Thyroid gland (tissue), 4 donors: ENCODE data around the gene NEMF. TPM values are rescaled to one million over a fixed set of nuclear protein-coding genes. Genes with fewer than 3 reads are reported as not detected.
"Not testable (repeated sequence)": the region's sequence is repeated elsewhere in the genome, so short reads cannot be mapped to it uniquely, and the experiment has no call there.

Experiments
- DNase-seq, 2 donors: peaks; one replicate each; pipeline ENCODE4 v3.0.0-alpha.2; 2019
- H3K27ac ChIP-seq, 3 donors: fragments of 200-600 bp; sonication (generic); 1 replicate in 2 of 3; 2 replicates in 1 of 3; pipeline ENCODE4 v1.5.1; 2016 to 2019; ENCODE audit warnings: mild to moderate bottlenecking in 1 of 3, moderate library complexity in 1 of 3
- H3K27me3 ChIP-seq: fragments of 200-600 bp; sonication (generic); one replicate; pipeline ENCODE4 v1.5.1; 2019
- H3K36me3 ChIP-seq, 2 donors: fragments of 200-600 bp; sonication (generic); one replicate each; pipeline ENCODE4 v1.5.1; 2016 to 2019
- H3K4me1 ChIP-seq, 2 donors: fragments of 200-600 bp; sonication (generic); one replicate each; pipeline ENCODE4 v1.5.1; 2017 to 2019
- H3K4me3 ChIP-seq, 3 donors: fragments of 200-600 bp; sonication (generic); replicated peaks in 1 of 3; 1 replicate in 2 of 3; 2 replicates in 1 of 3; pipeline ENCODE4 v1.5.1; 2016; ENCODE audit warnings: mild to moderate bottlenecking in 1 of 3
- H3K9me3 ChIP-seq: fragments of 200-600 bp; sonication (generic); one replicate; pipeline ENCODE4 v1.5.1; 2017
- POLR2A ChIP-seq, 2 donors: fragments of 450-650 bp; IDR thresholded peaks; one replicate each; pipeline ENCODE4 v1.6.1; 2017; ENCODE audit warnings: antibody characterized with exemption in 2 of 2, mild to moderate bottlenecking in 2 of 2, moderate library complexity in 1 of 2
- WGBS, 2 donors: methylation state at CpG; one replicate each; pipeline ENCODE4 v1.1.5; 2017; 5-methylcytosine and 5-hydroxymethylcytosine counted together
- intact Hi-C: fragments of 100-400 bp; cut with DNase I; formaldehyde crosslinking; loops from one replicate; pipeline ENCODE4 v1.15.1; 2023
- total RNA-seq, 4 donors: library from RNA; depleted of rRNA; stranded (reverse); fragments of >200 nt; gene quantifications; one replicate each; pipeline ENCODE4 v1.2.3, GENCODE V29; 2016
- TF ChIP-seq, protein P1 (sequence below), 6 experiments: fragments of 200-600 bp in 3 of 6; fragments of 450-650 bp in 3 of 6; sonication (generic) in 3 of 6; IDR thresholded peaks; one replicate each; pipeline ENCODE4 v1.5.1; 2016 to 2019; ENCODE audit warnings: antibody characterized with exemption in 6 of 6, mild to moderate bottlenecking in 2 of 6, inconsistent platforms in 1 of 6, moderate library complexity in 1 of 6

Gene NEMF
- total RNA-seq, 4 donors from 2014 or later: 93.9 to 170 (median 118) TPM

DNA sequence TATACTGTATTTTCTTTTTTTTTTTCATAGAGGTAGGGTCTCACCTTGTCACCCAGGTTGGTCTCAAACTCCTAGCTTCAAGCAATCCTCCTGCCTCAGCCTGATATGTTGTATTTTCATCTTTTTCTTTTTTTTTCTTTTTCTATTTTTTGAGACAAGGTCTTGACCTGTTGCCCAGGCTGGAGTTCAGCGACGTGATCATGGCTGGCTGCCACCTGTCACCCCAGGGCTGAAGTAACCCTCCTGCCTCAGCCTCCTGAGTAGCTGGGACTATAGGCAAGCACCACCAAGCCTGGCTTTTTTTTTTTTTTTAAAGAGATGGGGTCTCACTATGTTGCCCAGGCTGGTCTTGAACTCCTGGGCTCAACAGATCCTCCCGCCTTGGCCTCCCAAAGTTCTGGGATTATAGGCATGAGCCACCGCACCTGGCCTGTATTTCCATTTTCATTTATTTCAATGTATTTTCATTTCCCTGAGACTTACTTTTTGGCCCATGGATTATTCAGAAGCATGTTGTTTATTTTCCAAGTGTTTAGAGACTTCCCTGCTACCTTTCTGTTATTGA lies 24.1 kb upstream of the NEMF start:
- WGBS, 2 donors: 58 to 66% methylated on average over 4 of the region's 4 CpGs
- no peaks in the 10 kb centered on the region for H3K36me3 ChIP-seq
- no peaks in the 10 kb centered on the region for H3K27me3 ChIP-seq
- TF ChIP-seq, protein P1, sequence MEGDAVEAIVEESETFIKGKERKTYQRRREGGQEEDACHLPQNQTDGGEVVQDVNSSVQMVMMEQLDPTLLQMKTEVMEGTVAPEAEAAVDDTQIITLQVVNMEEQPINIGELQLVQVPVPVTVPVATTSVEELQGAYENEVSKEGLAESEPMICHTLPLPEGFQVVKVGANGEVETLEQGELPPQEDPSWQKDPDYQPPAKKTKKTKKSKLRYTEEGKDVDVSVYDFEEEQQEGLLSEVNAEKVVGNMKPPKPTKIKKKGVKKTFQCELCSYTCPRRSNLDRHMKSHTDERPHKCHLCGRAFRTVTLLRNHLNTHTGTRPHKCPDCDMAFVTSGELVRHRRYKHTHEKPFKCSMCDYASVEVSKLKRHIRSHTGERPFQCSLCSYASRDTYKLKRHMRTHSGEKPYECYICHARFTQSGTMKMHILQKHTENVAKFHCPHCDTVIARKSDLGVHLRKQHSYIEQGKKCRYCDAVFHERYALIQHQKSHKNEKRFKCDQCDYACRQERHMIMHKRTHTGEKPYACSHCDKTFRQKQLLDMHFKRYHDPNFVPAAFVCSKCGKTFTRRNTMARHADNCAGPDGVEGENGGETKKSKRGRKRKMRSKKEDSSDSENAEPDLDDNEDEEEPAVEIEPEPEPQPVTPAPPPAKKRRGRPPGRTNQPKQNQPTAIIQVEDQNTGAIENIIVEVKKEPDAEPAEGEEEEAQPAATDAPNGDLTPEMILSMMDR (IDR thresholded peaks at IDR 0.05): no peak
- no peak for TF ChIP-seq POLR2A (IDR thresholded peaks at IDR 0.05)
- H3K27ac ChIP-seq: no peak overlapping the region
- no peak overlapping the region for H3K4me3 ChIP-seq
- H3K4me1 ChIP-seq: no peaks in the 10 kb centered on the region
- no peaks in the 10 kb centered on the region for H3K9me3 ChIP-seq
- intact Hi-C loops: loop anchor here (5.0 kb wide), 1 partner anchor 231 kb away; no protein-coding TSS in a partner anchor
- no peak for DNase-seq

DNA sequence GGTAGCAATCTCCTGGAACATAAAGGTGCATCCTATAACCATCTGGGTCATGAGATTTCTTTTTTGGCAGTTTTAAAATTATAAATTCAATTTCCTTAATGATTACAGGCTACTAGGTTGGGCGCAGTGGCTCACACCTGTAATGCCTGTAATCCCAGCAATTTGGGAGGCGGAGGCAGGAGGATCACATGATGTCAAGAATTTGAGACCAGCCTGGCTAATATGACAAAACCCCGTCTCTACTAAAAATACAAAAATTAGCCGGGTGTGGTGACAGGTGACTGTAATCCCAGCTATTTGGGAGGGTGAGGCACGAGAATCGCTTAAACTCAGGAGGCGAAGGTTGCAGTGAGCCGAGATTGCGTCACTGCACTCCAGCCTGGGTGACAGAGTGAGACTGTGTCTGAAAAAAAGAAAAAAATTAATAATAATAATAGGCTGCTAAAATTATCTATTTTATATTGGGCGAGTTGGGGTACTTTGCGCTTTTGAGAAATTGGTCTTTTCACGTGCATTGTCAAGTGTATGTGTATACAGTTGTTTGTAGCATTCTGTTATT lies 23.1 kb upstream of the NEMF start:
- Histone ChIP-seq H3K27me3 (no peaks in the 10 kb centered on the region), H3K27ac (no peak overlapping the region), H3K4me3 (no peak overlapping the region), H3K4me1 (no peaks in the 10 kb centered on the region), H3K9me3 (no peaks in the 10 kb centered on the region), H3K36me3 (no peaks in the 10 kb centered on the region)
- TF ChIP-seq, protein P1 (IDR thresholded peaks at IDR 0.05): no peak
- no peak for TF ChIP-seq POLR2A (IDR thresholded peaks at IDR 0.05)
- intact Hi-C loops: loop anchor here (5.0 kb wide), 1 partner anchor 232 kb away; no protein-coding TSS in a partner anchor
- DNase-seq: no peak
- 81 to 84% methylated on average over 12 of the region's 12 CpGs for WGBS, 2 donors

DNA sequence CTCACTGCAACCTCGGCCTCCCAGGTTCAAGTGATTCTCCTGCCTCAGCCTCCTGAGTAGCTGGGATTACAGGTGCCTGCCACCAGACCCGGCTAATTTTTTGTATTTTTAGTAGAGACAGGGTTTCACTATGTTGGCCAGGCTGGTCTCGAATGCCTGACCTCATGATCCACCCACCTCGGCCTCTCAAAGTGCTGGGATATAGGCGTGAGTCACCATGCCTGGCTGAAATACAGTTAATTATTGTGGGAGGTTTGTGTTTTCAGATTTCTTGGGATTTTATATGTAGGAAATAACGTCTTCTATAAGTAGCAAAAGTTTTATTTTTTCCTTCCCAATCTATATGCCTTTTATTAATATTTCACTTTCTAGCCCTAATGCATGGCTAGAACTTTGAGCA lies 21.0 kb upstream of the NEMF start:
- H3K36me3 ChIP-seq, H3K4me3 ChIP-seq, intact Hi-C loops, H3K9me3 ChIP-seq, H3K27me3 ChIP-seq, H3K4me1 ChIP-seq, H3K27ac ChIP-seq, DNase-seq: not testable (repeated sequence)
- 77 to 82% methylated on average over 6 of the region's 6 CpGs for WGBS, 2 donors

DNA sequence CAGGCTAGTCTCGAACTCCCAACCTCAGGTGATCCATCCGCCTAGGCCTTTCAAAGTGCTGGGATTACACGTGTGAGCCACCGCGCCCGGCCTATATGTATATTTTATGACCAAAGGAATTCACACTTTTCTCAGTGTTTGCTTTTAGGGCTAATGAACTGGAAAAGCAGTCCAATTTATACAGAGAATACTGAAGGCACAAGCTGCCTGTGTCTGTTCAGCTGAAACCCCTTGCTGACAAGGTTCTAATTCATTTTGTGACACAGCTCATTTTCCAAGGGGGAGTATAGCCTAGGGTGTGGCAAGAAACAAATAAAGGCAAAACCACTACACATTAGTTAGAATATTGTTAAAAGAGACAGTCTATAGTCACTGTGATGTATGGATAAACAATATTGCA lies 18.3 kb upstream of the NEMF start:
- Histone ChIP-seq H3K4me1 (peaks cover 4 to 5% of the 10 kb centered on the region in 2 donors), H3K36me3 (no peaks in the 10 kb centered on the region), H3K27ac (no peak overlapping the region), H3K27me3 (no peaks in the 10 kb centered on the region), H3K4me3 (no peak overlapping the region), H3K9me3 (no peaks in the 10 kb centered on the region)
- intact Hi-C loops: no loop called here
- TF ChIP-seq, protein P1 (IDR thresholded peaks at IDR 0.05): no peak
- WGBS, 2 donors: 91 to 92% methylated on average over 6 of the region's 6 CpGs
- no peak for DNase-seq

DNA sequence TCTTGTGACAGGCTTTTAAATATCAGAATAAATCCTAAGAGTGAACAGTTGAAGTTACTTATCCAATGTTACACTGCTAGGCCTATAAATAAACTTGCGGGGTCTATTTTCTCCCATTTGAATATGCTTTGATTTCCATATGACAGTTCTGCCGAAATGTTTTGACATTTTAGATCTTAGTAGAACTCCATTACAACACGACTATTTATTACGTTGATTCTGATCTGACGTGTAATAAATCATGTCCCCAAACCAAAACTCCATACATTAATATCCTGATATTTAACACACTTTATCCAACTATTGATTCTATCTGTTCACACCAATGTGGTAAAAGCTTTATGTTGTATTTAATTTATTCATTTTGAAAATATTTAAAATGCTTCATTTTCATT lies 16.1 kb upstream of the NEMF start:
- TF ChIP-seq, protein P1 (IDR thresholded peaks at IDR 0.05): no peak
- TF ChIP-seq POLR2A (IDR thresholded peaks at IDR 0.05): no peak
- Histone ChIP-seq H3K27ac (peak overlapping the region; percentile 12 to 72 (median 43)), H3K27me3 (no peaks in the 10 kb centered on the region), H3K4me3 (peak overlapping the region in 1 of 3 donors; percentile 56), H3K4me1 (peaks cover 4 to 5% of the 10 kb centered on the region in 2 donors), H3K9me3 (no peaks in the 10 kb centered on the region), H3K36me3 (no peaks in the 10 kb centered on the region)
- intact Hi-C loops: loop anchor here (10.0 kb wide), 1 partner anchor 666 kb away; the partner anchor contains the start of gene MAP4K5
- WGBS, 2 donors: 67 to 69% methylated on average over 5 of the region's 5 CpGs
- no peak for DNase-seq
